Activated T-cell treated with anti-CD3 and anti-CD28 coated beads, Interleukin-2, amount 50 U/mL, for 24 hours (primary cell): ENCODE measurements around the gene TMPRSS4.

Experiments
- DNase-seq: peaks from one replicate; pipeline ENCODE4 v3.0.0-alpha.2; 2020
- H3K27ac Mint-ChIP-seq: 2 replicates; pipeline ENCODE4 v1.8.0; 2020; ENCODE audit warnings: mild to moderate bottlenecking, mixed read lengths
- H3K27me3 Mint-ChIP-seq: 2 replicates; pipeline ENCODE4 v1.8.0; 2020; ENCODE audit warnings: mixed read lengths
- H3K36me3 Mint-ChIP-seq: 2 replicates; pipeline ENCODE4 v1.8.0; 2020; ENCODE audit warnings: low read depth, mixed read lengths
- H3K4me1 Mint-ChIP-seq: 2 replicates; pipeline ENCODE4 v1.8.0; 2020; ENCODE audit warnings: low read depth, mixed read lengths
- H3K4me3 Mint-ChIP-seq: 2 replicates; pipeline ENCODE4 v1.8.0; 2020; ENCODE audit warnings: mild to moderate bottlenecking, moderate library complexity, mixed read lengths
- H3K9me3 Mint-ChIP-seq: 2 replicates; pipeline ENCODE4 v1.8.0; 2020; ENCODE audit warnings: mixed read lengths

Gene TMPRSS4

DNA sequence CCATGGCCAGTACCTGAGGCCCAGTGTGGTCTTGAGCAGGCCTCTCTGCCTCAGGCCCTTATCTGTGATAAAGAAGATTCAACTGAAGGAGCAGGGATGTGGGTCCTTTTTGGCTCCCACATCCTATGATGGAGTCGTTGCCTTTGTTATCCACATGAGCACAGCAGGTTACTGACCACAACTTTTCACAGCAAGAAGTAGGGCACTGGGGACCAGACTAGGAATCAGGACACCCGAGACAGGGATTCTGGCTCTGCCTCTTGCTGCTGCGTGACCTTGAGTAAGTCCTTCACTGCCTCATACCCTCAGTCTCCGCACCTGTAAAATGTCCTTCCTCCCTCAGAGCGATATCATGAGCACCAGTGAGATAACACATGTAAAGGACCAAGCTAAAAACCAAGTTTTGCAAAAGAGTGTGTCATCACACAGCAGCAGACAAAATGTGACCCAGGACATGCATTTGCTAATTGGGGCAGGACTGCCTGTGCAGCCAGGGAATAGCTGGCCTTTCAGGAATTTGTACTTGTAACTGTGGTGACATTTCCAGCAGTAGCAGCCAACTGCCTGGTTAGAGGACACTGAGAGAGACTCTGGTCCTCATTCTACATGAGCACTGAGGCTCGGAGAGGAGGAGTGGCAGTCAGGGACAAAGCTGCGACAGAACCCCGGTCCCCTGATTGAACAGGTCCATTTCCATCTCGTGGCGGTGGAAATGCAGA, 23.1 kb downstream of the TMPRSS4 start:
- no peaks in the 10 kb centered on the region for H3K27me3 Mint-ChIP-seq
- DNase-seq = no peak
- H3K9me3 Mint-ChIP-seq = no peaks in the 10 kb centered on the region
- no peak overlapping the region for H3K27ac Mint-ChIP-seq
- no peaks in the 10 kb centered on the region for H3K4me1 Mint-ChIP-seq
- H3K36me3 Mint-ChIP-seq = no peaks in the 10 kb centered on the region
- no peak overlapping the region for H3K4me3 Mint-ChIP-seq

DNA sequence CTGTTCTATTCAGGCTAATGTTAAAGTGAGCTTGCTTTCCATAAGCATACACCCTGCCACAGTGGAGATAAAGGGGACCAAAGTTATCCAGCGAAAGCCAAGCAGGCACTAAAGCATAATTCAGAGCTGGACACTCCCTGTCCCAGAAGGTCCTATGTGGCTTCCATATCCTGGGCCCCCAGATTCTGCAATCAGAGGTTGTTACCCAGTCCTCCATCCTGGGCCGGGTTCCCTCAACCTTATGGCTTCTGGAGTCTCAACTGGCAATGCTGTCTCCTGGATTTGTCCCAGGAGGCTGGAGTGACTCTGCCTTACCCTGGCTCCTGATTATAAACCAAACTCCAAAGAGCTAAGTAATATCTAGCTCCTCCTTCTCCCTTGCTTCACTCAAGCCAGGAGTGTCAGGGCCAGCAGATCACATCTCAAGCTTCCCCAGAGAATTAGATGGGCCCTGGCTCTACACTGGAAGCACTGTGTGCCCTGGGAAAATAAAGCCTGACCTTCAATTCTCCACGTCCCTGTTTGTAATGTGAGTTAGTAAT, 23.9 kb downstream of the TMPRSS4 start:
- Mint-ChIP-seq H3K4me1 (no peaks in the 10 kb centered on the region), H3K27ac (no peak overlapping the region), H3K27me3 (no peaks in the 10 kb centered on the region), H3K36me3 (no peaks in the 10 kb centered on the region), H3K4me3 (no peak overlapping the region), H3K9me3 (no peaks in the 10 kb centered on the region)
- DNase-seq = no peak

DNA sequence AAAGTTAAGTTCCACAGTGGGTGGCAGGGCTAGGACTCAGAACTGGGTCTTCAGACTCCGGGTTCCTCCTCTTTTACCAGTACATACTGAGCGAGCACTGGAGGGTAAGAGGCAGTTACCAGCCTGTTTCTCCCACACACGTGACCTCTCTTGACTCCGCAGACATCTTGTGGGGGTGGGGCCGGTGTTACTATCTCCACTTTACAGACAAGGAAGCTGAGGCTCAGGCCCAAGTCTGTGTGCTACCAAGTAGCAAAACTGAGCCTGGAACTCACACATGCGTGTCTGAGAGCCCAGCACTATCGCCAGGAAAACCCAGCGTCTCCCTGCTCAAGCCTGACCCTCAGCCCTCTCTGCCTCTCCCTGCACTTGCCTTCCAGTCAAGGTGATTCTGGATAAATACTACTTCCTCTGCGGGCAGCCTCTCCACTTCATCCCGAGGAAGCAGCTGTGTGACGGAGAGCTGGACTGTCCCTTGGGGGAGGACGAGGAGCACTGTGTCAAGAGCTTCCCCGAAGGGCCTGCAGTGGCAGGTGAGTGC, 25.9 kb downstream of the TMPRSS4 start:
- no peak overlapping the region for H3K4me3 Mint-ChIP-seq
- no peaks in the 10 kb centered on the region for H3K36me3 Mint-ChIP-seq
- no peak overlapping the region for H3K27ac Mint-ChIP-seq
- no peak for DNase-seq
- no peaks in the 10 kb centered on the region for H3K4me1 Mint-ChIP-seq
- H3K9me3 Mint-ChIP-seq = no peaks in the 10 kb centered on the region
- no peaks in the 10 kb centered on the region for H3K27me3 Mint-ChIP-seq

DNA sequence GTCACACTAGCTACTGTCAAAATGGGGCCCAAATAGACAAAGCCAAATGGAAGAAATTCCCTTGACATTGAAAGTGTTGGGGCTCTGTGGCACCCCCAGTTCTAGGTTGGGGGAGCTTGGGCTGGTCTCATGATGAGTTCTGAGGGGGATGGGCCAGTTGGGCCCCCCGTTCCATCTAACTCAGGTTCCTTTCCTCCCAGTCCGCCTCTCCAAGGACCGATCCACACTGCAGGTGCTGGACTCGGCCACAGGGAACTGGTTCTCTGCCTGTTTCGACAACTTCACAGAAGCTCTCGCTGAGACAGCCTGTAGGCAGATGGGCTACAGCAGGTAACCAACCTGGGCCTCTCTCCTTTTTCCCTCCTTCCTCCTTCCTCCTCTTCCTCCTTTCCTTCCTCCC, 27.6 kb downstream of the TMPRSS4 start:
- no peaks in the 10 kb centered on the region for H3K36me3 Mint-ChIP-seq
- no peaks in the 10 kb centered on the region for H3K27me3 Mint-ChIP-seq
- DNase-seq = no peak
- H3K4me3 Mint-ChIP-seq = no peak overlapping the region
- H3K27ac Mint-ChIP-seq = no peak overlapping the region
- no peaks in the 10 kb centered on the region for H3K4me1 Mint-ChIP-seq
- H3K9me3 Mint-ChIP-seq = no peaks in the 10 kb centered on the region

DNA sequence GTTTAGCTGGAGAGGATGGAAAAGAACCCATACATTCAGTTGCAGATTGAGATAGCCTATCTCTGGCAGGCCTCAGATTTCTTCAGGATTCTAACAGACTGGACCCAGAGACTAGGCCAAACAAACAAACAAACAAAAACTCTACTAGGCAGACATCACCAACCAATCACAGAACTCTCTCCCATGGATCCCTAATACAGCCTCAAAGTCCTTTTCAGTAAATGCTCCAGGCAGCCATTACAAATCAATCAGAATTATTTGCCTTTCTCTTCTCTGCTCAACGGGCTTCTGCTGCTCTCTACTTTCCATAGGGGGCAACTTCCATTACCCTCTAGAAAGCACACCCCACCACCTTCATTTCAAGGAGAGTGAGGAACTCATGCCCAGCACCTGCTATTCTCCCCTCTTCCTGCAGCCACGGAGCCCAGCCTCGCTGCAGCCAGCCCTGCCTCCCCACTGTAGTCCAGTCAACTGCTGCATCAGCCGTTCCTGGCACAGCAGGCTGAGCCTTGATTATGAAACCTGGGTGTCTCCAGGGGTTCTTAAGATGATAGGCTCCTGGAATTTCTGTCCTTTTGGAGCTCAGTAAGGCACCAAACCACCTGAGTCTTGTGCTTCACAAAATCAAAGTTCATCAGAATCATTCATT, 28.9 kb downstream of the TMPRSS4 start:
- Mint-ChIP-seq H3K27ac (no peak overlapping the region), H3K27me3 (no peaks in the 10 kb centered on the region), H3K9me3 (no peaks in the 10 kb centered on the region), H3K4me3 (no peak overlapping the region), H3K4me1 (no peaks in the 10 kb centered on the region), H3K36me3 (no peaks in the 10 kb centered on the region)
- DNase-seq = no peak

DNA sequence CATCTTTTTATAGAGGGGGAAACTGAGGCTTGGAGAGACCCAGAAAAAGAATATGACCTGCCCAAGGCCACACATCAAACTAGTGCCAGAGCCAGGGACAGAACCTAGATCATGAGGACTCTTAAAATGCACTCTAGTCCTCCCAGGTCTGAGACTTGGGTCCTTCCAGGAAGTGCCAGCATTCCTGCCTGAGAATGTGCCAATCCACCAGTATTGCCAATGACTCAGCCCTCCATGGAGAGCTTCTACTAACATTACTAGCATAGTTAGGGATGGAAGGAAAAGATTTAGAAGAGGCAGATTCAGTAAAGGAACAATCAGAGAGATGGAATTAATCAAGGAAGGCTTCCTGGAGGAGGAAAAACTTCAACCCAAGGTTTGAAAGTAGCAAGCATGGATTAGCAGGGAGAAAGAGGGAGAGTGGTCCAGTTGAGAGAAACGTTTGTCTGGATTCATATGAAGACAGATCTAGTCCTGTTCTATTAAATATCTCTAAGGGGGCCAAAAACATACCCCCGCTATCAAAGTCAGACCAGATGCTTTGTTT, 30.0 kb downstream of the TMPRSS4 start:
- Mint-ChIP-seq H3K36me3 (no peaks in the 10 kb centered on the region), H3K9me3 (no peaks in the 10 kb centered on the region), H3K27me3 (no peaks in the 10 kb centered on the region), H3K4me3 (no peak overlapping the region), H3K27ac (no peak overlapping the region), H3K4me1 (no peaks in the 10 kb centered on the region)
- DNase-seq = no peak

DNA sequence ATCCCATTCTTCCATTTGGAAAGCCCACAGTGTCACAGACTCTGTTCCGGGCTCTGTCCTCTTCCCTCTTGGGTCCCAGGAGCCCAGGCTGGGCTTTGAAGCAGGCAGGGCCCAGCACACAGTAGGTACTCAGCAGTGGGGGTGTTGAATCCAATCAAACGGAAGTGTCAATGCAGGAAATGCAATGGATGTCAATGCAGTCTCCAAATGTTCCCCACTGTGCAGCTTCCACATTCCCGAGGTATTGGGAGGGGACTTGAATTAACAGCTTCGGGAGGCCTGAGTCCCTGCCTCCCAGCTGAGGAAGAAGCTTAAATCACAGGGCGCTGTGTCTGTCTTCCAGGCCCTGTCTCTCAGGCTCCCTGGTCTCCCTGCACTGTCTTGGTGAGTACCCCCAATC, 31.6 kb downstream of the TMPRSS4 start:
- Mint-ChIP-seq H3K27me3 (no peaks in the 10 kb centered on the region), H3K9me3 (no peaks in the 10 kb centered on the region), H3K27ac (no peak overlapping the region), H3K4me1 (no peaks in the 10 kb centered on the region), H3K4me3 (no peak overlapping the region), H3K36me3 (no peaks in the 10 kb centered on the region)
- no peak for DNase-seq

DNA sequence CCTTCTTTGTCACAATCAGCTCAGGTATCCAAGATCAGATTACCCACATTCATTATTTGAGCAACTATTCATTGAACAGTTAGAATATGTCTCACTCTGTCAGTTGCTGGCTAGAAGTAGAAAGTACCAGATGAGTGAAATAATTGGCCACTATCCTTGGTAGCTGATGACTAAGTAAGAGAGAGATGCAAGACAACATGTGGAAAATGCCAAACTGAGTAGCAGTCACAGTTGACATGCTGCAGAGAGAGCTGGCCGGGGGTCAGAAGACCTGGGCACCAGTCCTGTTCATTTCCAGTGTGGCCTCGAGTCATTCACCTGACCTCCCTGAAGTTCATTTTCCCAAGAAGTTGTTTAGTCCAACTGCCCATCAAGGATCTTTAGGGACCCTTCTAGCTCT, 32.4 kb downstream of the TMPRSS4 start:
- DNase-seq = no peak
- Mint-ChIP-seq H3K27ac (no peak overlapping the region), H3K9me3 (no peaks in the 10 kb centered on the region)

DNA sequence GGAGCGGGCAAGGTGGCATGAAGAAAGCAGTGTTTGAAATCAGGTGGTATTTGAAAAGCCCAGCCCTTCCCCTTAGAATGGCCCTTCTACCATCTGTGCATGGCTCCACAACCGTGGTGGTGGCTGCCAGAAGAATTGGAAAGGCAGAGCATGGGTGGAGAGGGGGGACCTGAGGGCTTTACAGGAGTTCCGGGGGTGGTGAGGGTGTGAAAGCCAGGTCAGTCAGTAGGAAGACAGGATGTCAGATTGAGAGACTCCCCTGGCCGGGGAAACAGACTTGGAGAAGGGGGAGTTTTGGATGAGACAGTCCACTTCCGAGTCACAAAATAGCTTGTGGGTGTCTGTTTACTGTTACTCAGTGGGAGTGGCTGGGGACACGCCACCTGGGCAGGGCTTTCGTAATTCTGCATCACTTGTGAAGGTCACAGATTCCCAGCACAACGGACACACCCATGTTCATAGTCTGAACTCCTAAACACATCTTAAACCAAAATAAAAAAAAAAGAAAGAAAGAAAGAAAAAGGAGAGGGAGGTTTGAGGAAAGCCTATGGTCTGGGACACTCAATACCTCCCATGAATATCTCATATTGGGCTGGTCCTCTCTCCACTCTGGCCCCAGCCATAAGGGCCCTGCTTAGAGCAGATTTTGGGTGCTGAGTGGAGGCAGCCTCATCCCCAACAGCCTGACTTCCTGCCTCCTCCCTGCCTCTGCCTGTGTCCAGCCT, 34.3 kb downstream of the TMPRSS4 start:
- no peak for DNase-seq
- Mint-ChIP-seq H3K4me1 (peaks cover 4% of the 10 kb centered on the region), H3K36me3 (no peaks in the 10 kb centered on the region), H3K4me3 (no peak overlapping the region), H3K27me3 (no peaks in the 10 kb centered on the region), H3K9me3 (no peaks in the 10 kb centered on the region), H3K27ac (no peak overlapping the region)

More for the DNA sequence above, 32.4 kb downstream of the TMPRSS4 start:
- no peaks in the 10 kb centered on the region for H3K36me3 Mint-ChIP-seq
- peaks cover under 1% of the 10 kb centered on the region for H3K4me1 Mint-ChIP-seq
- no peak overlapping the region for H3K4me3 Mint-ChIP-seq
- H3K27me3 Mint-ChIP-seq = no peaks in the 10 kb centered on the region

DNA sequence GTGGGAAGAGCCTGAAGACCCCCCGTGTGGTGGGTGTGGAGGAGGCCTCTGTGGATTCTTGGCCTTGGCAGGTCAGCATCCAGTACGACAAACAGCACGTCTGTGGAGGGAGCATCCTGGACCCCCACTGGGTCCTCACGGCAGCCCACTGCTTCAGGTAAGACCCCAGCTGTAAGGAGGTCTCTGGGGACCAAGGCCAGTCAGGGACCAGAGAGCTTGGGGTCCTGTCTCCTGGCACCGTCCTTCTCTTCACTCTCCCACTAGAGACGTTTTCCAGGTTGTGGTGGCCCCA, 34.8 kb downstream of the TMPRSS4 start:
- H3K27ac Mint-ChIP-seq = no peak overlapping the region
- H3K36me3 Mint-ChIP-seq = no peaks in the 10 kb centered on the region
- no peak for DNase-seq
- H3K27me3 Mint-ChIP-seq = no peaks in the 10 kb centered on the region
- peaks cover 4% of the 10 kb centered on the region for H3K4me1 Mint-ChIP-seq
- H3K4me3 Mint-ChIP-seq = no peak overlapping the region
- no peaks in the 10 kb centered on the region for H3K9me3 Mint-ChIP-seq

DNA sequence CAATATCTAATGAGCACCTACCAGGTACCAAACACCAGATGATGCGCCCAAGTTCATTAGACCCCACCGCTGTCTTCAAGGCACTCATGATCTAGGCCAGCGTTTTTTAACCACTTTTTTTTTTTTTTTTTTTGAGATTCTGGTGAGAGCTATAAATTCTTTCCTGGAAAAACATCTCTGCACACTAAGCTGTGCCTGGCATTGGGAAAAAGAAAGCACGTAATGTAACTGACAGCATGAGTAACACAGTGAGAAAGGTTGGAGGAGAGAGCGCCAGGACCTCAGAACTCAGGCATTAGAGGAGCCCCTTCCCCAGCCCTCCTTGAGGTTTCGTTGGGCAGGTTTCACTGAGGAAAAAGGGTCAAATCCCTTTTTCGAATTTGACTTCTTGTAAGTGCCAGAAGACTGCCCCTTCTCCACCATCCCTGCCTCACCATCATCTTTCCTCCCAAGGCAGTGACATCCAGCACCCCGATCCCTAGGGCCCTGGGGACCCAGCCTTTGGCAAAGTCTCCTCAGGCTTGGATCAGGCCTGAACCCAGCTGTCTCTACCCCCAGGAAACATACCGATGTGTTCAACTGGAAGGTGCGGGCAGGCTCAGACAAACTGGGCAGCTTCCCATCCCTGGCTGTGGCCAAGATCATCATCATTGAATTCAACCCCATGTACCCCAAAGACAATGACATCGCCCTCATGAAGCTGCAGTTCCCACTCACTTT, 36.0 kb downstream of the TMPRSS4 start:
- peaks cover 10% of the 10 kb centered on the region for H3K4me1 Mint-ChIP-seq
- no peaks in the 10 kb centered on the region for H3K27me3 Mint-ChIP-seq
- no peak overlapping the region for H3K27ac Mint-ChIP-seq

DNA sequence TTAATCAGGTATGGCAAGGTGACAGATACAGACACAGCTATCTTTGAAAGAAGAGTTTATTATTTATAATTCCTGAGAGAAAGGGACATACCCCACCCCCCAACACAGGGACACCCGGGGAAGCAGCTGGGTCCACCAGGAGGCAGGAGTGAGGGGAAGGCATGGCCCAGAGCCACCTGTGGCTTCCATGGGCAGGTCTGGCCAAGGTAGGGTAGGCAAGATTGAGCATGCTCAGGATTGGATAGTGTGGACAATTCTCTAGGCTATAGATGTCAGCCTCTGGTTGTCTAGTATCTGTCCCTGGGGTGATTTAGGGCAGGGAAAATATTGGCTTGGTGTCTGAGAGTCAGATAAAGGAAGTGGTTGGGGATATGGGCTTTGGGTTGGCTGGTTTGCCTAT, 37.4 kb downstream of the TMPRSS4 start:
- no peak overlapping the region for H3K27ac Mint-ChIP-seq
- no peak for DNase-seq
- no peak overlapping the region for H3K4me3 Mint-ChIP-seq

More for the DNA sequence above, 36.0 kb downstream of the TMPRSS4 start:
- Mint-ChIP-seq H3K36me3 (no peaks in the 10 kb centered on the region), H3K9me3 (no peaks in the 10 kb centered on the region), H3K4me3 (no peak overlapping the region)
- DNase-seq = no peak

DNA sequence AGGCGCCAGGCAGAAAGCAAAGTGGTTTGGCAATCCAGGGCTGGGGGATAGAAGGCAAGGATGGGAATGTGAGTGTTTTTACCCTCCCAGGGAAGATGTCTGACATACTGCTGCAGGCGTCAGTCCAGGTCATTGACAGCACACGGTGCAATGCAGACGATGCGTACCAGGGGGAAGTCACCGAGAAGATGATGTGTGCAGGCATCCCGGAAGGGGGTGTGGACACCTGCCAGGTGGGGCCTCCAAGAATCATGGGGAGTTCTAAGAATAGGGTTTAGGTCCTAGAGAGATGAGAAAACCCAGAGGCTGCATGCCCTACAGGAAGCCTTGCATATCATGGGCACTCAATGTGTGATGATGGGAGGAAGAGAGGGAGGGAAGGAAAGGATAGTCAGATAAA, 38.2 kb downstream of the TMPRSS4 start:
- no peak for DNase-seq
- no peak overlapping the region for H3K27ac Mint-ChIP-seq
- no peaks in the 10 kb centered on the region for H3K36me3 Mint-ChIP-seq
- no peaks in the 10 kb centered on the region for H3K9me3 Mint-ChIP-seq
- peaks cover 16% of the 10 kb centered on the region for H3K4me1 Mint-ChIP-seq
- no peak overlapping the region for H3K4me3 Mint-ChIP-seq
- peaks cover 2% of the 10 kb centered on the region for H3K27me3 Mint-ChIP-seq

More for the DNA sequence above, 37.4 kb downstream of the TMPRSS4 start:
- Mint-ChIP-seq H3K4me1 (peaks cover 16% of the 10 kb centered on the region), H3K9me3 (no peaks in the 10 kb centered on the region), H3K27me3 (peaks cover 2% of the 10 kb centered on the region), H3K36me3 (no peaks in the 10 kb centered on the region)
